CD4-positive, alpha-beta T cell treated with Interleukin-1 beta for 1 hour (primary cell): ENCODE data around the gene TUBE1.

ENCODE experiments used
- DNase-seq, 2 donors: peaks; one replicate each; pipeline ENCODE4 v3.0.0-alpha.2; 2020 to 2022

The TUBE1 gene

GRCh38 chr6:112033791-112034615 is 53.3 kb downstream of the TUBE1 start:
- no peak for DNase-seq

- DNase-seq: no peak
Observed at GRCh38 chr6:112032728-112033127, 54.6 kb downstream of the TUBE1 start.

DNA sequence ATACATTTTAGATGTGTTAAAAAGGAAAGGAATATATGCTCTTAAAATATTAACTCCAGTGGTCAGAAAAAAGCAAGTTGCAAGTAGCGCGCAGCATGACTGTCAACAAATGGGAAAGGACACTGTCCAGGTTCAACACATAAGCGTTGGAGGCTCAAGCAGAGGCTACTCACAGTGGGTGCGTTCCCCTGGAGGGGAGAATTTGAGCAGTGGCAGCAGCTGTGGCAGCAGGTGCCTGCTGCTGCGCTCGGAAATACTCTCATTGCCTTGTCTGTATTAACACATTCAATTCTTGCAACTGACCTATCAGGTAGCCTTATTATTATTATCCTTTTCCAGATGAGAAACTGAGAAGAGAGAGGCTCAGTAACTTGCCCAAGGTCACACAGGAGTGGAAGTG is 55.3 kb downstream of the TUBE1 start:
- DNase-seq: no peak

GRCh38 chr6:112030961-112031660 is 56.2 kb downstream of the TUBE1 start:
- no peak for DNase-seq

DNA sequence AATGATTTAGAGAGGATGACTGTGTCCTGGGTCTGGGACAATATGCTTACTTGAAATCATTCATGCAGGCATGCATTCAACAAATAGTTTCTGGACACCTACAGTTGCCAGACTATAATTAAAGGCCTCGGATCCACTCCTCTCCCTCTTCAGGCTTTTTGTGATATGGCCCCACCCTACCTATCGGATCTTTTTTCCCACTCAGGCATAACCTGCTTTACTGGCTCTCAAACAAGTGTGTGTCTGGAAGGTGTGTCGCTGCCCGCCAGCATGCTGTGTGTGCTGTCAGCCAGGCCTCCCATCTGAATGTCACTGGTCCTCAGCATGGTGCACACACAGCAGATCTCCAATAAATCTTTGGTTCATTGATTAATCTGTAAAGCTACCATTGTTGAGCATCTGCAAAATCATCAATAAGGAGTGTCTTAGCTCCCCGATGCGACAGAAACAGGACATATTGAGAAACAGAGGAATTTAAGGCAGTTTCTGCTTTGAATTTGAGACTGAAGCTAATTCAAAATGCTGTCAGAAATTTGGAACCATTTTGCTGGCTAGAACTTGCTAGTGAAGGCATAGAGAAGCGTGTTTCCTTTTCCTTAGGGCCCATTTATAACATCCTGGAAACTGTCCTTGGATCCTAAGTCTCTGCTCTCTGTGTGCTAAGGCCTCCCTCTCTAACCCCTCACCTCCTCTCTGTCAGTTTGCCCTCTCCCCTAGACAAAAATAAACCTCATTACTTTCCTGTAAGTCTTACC is 56.9 kb downstream of the TUBE1 start:
- no peak for DNase-seq

DNA sequence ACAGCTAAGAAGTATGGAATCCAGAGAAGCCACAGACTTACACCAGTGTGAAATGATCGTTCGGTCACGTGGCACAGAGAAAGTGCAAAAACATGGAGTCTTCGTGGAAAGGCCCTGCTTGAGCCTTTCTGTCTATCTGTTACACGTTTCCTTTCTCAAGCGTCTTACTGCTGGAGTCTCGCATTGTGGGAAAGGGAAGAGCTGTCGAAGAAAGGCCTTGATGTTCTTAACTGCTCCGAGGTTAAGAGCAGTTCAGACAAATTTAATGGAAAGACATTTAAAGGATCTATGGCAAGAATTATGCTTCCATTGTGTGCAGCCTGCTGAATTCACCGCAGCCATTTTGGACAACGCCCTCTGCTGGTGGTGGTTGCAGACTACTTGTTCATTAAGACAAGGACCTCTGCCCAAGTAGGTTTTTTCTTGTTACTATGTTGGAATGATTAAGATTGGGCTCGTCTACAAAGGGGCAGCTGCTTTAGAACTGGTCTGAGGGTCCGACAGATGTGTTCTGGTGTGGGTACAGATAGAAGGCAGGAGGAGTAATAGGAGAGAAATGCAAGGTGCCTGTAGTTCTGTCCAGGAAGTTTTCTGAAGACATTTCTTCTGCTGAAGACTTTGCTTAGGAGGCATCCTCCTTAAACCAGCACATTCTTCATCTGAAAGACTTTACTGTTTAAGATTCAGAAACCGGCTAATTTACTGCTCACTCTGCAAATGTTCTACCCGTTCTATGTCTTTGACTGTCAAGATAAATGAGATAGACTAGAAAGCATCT is 58.0 kb downstream of the TUBE1 start:
- peak; percentile 63 to 70 for DNase-seq

DNA sequence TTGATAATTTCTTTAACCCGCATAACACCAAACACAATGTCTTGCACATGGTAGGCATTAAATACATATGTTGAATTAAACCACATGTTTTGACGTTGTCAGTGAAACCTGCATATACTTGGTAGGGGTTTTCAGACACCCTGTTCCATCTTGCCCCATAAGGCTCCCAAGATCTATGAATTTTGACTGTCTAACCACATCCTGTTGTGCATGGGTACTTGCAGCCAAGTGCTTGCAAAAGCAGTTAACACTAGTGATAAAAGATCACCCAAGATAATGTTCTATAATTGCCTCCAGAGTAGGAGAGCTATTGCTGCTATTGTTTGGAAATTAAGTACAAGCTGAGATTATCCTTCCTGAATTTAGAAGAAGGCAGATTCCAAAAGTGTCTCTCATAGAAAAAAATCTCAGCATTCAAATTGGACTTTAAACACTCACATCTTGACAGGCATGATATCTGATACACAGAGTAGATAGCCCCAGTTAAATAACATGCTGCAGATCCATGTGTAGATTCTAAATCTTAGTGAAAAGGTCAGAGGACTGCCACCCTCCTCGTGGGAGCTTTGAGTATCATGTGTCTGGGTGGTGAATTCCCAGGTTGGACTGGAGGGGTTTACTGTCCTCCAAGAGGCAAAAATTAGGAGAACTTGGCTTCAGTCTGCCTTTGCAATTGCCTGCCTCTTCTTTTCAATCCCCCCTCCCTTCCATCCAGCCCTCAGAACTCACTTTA is 59.2 kb downstream of the TUBE1 start:
- DNase-seq: peak; percentile 67 to 81

DNA sequence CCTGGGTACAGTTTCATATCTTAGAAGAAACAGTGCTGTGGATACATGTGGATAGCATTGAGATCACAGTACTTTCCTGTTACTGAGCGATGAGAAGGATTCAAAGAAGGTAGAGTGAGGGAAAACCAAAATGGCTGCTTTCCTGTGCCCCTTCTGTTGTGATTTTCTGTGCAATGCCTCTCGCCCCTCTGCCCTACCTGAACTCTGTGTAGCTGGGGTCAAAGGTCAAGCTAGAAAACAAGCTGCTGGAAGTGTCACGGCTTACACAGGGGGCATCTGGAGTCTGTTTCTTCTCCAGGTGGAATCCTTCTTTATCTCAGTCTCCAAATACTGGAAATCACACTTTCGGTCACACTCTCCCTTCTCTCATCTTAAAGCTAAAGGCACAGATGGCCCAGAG is 60.3 kb downstream of the TUBE1 start:
- DNase-seq: no peak

- DNase-seq: no peak
Observed at GRCh38 chr6:112024464-112024863, 62.8 kb downstream of the TUBE1 start.

- no peak for DNase-seq
Observed at GRCh38 chr6:112022749-112023148, 64.5 kb downstream of the TUBE1 start.

DNA sequence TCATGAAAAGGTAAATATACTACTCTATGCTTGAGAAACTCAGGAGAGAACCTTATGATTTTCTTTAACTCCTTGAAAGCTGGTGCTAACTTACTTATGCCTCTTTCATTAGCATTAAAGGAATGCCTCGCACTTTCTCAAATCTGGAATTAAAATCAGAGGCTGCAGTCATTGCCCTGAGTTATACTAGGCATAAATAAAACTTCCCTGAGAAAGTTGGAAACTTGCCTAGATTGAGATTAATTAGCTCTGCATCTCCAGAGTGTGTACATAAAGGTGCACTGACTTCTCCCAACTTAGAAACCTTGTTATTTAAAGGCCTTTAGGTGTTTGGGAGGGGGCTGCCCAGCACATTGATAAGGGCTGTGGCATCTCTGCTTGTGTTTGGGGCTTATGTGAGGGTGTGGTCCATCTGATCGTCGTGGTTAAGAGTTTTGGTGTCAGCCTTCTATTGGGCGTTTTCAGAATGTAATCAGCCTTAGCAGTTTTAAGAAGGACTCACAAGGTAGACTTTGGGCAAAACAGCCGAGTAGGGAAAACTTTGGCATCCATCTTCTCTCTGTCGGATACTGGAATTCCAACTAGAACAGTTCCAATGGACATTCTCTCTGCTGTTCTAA is 65.5 kb downstream of the TUBE1 start:
- no peak for DNase-seq
